LNCaP clone FGC (cell line): ENCODE measurements around the gene IFNL2.
A peak's percentile ranks its signal among the peaks of the same experiment; 100 is the strongest.

Experiments
- DNase-seq: peaks from one replicate; pipeline ENCODE4 v3.0.0-alpha.2; 2011; ENCODE audit warnings: low read depth
- H3K4me3 ChIP-seq: 2 replicates; pipeline ENCODE4 v1.5.1; 2011; ENCODE audit warnings: mild to moderate bottlenecking, low read depth, low read length, control low read depth
- CTCF ChIP-seq: IDR thresholded peaks from 2 replicates; pipeline ENCODE4 v1.5.1; 2012; ENCODE audit warnings: mild to moderate bottlenecking; ENCODE audit not compliant: control insufficient read depth, insufficient read depth; ENCODE audit errors: extremely low read depth

The IFNL2 gene

GRCh38 chr19:39318690-39319089 is 50.5 kb downstream of the IFNL2 start:
- no peak for TF ChIP-seq CTCF
- no peak overlapping the region for H3K4me3 ChIP-seq
- no peak for DNase-seq

- peak overlapping the region; percentile 75 for H3K4me3 ChIP-seq
- no peak for DNase-seq
- TF ChIP-seq CTCF = no peak
Observed at GRCh38 chr19:39319098-39319891, 51.1 kb downstream of the IFNL2 start.
